GM12801 (cell line): Measurements from ENCODE around the gene PFKFB3.

Source experiments
- CTCF ChIP-seq: IDR thresholded peaks from one replicate; pipeline ENCODE4 v1.5.1; 2011; ENCODE audit warnings: control low read depth; ENCODE audit not compliant: insufficient read length; ENCODE audit errors: extremely low read depth

PFKFB3 gene

GRCh38 chr10:6181249-6181648, 21.5 kb upstream of the PFKFB3 start:
- TF ChIP-seq CTCF: no peak

GRCh38 chr10:6182454-6183098, 20.2 kb upstream of the PFKFB3 start:
- TF ChIP-seq CTCF: no peak

GRCh38 chr10:6185039-6185716, 17.6 kb upstream of the PFKFB3 start:
- TF ChIP-seq CTCF: no peak

GRCh38 chr10:6186894-6187256, 15.9 kb upstream of the PFKFB3 start:
- no peak for TF ChIP-seq CTCF

GRCh38 chr10:6187278-6187677, 15.5 kb upstream of the PFKFB3 start:
- no peak for TF ChIP-seq CTCF

GRCh38 chr10:6191147-6191546, 11.6 kb upstream of the PFKFB3 start:
- no peak for TF ChIP-seq CTCF

GRCh38 chr10:6191569-6191968, 11.2 kb upstream of the PFKFB3 start:
- TF ChIP-seq CTCF: no peak
